OCI-LY7 (cell line): ENCODE data around the gene IQGAP1. TPM values are rescaled to one million over a fixed set of nuclear protein-coding genes. Genes with fewer than 3 reads are reported as not detected.

Experiments
- BruUV-seq: library from RNA; stranded (reverse); fragments of 400-500 nt; replicated peaks from 2 replicates; lab custom pipeline; 2021; lab: Mats Ljungman, UMichigan
- CTCF ChIA-PET: fragments of 300-600 bp; sonication (Branson Sonifier 250); formaldehyde crosslinking; loops from one replicate; lab custom pipeline; 2022; ENCODE audit warnings: antibody characterized with exemption; ENCODE audit not compliant: unreplicated experiment; lab: Charles Lee
- POLR2A ChIA-PET: fragments of 300-600 bp; sonication (Branson Sonifier 250); formaldehyde crosslinking; loops from one replicate; lab custom pipeline; 2022; ENCODE audit warnings: antibody characterized with exemption; lab: Charles Lee
- DNase-seq: peaks from one replicate; pipeline ENCODE4 v3.0.0-alpha.2; 2015; ENCODE audit warnings: low spot score
- H2AFZ ChIP-seq: fragments of 200-600 bp; sonication (generic), shearing (Covaris generic); 2 replicates; pipeline ENCODE4 v1.6.1; 2014; ENCODE audit warnings: mild to moderate bottlenecking, antibody characterized with exemption, low read length, moderate library complexity
- H3K27ac ChIP-seq: fragments of 200-600 bp; sonication (generic); 2 replicates; pipeline ENCODE4 v1.5.1; 2014; ENCODE audit warnings: mixed run types, low read depth, mild to moderate bottlenecking, moderate library complexity, low read length, inconsistent platforms; ENCODE audit not compliant: poor library complexity, severe bottlenecking
- H3K36me3 ChIP-seq: fragments of 200-600 bp; sonication (generic); 2 replicates; pipeline ENCODE4 v1.6.1; 2014; ENCODE audit warnings: mild to moderate bottlenecking, antibody characterized with exemption, low read length, moderate library complexity, mixed read lengths; ENCODE audit not compliant: insufficient read depth
- H3K4me1 ChIP-seq: fragments of 200-600 bp; sonication (generic); 2 replicates; pipeline ENCODE4 v1.5.1; 2014; ENCODE audit warnings: mild to moderate bottlenecking, low read length; ENCODE audit not compliant: insufficient read depth, poor library complexity, severe bottlenecking
- H3K4me2 ChIP-seq: fragments of 200-600 bp; sonication (generic); 2 replicates; pipeline ENCODE4 v1.6.1; 2014; ENCODE audit warnings: mild to moderate bottlenecking, low read length
- H3K4me3 ChIP-seq: fragments of 200-600 bp; sonication (generic); 2 replicates; pipeline ENCODE4 v1.5.1; 2014; ENCODE audit warnings: mild to moderate bottlenecking, low read depth, low read length; ENCODE audit not compliant: poor library complexity, severe bottlenecking
- H3K79me2 ChIP-seq: fragments of 200-600 bp; sonication (generic); 2 replicates; pipeline ENCODE4 v1.6.1; 2016; ENCODE audit warnings: low read depth, mild to moderate bottlenecking, low read length, moderate library complexity, mixed read lengths; ENCODE audit not compliant: insufficient read depth
- H3K9me2 ChIP-seq: fragments of 200-600 bp; sonication (generic); 2 replicates; pipeline ENCODE4 v1.6.1; 2016; ENCODE audit warnings: mild to moderate bottlenecking, low read length, mixed read lengths; ENCODE audit not compliant: insufficient read depth
- H3K9me3 ChIP-seq: fragments of 200-600 bp; sonication (generic); 2 replicates; pipeline ENCODE4 v1.6.1; 2014; ENCODE audit warnings: mild to moderate bottlenecking, mixed run types, low read length, mixed read lengths
- H4K20me1 ChIP-seq: fragments of 200-600 bp; sonication (generic); 2 replicates; pipeline ENCODE4 v1.6.1; 2014; ENCODE audit warnings: mild to moderate bottlenecking, antibody characterized with exemption, low read length, moderate library complexity, mixed read lengths; ENCODE audit not compliant: insufficient read depth
- EZH2phosphoT487 ChIP-seq: fragments of 200-600 bp; sonication (generic); IDR thresholded peaks from 2 replicates; pipeline ENCODE4 v1.6.1; 2018; ENCODE audit warnings: low read depth, borderline replicate concordance, mild to moderate bottlenecking, mixed run types, antibody characterized with exemption, low read length, moderate library complexity, mixed read lengths
- intact Hi-C: fragments of 100-400 bp; cut with micrococcal nuclease; formaldehyde crosslinking; loops from one replicate; pipeline ENCODE4 v1.10.0; 2022; ENCODE audit not compliant: unreplicated experiment
- total RNA-seq, 2 experiments: library from RNA; depleted of rRNA in 1 of 2; stranded (reverse); fragments of >200 nt in 1 of 2; shearing (Covaris generic) in 1 of 2; gene quantifications; 2 replicates each; pipeline ENCODE4 v1.2.3, GENCODE V29; 2014 to 2022
- TF ChIP-seq, protein P1 (sequence below): fragments of 200-600 bp; sonication (generic); conservative IDR thresholded peaks from 2 replicates; pipeline ENCODE4 v1.5.1; 2014; ENCODE audit warnings: mild to moderate bottlenecking, antibody characterized with exemption, low read length, moderate library complexity, mixed read lengths

IQGAP1 gene
- total RNA-seq, 2 experiments from 2014 or later, result 98.7 to 114 TPM

DNA sequence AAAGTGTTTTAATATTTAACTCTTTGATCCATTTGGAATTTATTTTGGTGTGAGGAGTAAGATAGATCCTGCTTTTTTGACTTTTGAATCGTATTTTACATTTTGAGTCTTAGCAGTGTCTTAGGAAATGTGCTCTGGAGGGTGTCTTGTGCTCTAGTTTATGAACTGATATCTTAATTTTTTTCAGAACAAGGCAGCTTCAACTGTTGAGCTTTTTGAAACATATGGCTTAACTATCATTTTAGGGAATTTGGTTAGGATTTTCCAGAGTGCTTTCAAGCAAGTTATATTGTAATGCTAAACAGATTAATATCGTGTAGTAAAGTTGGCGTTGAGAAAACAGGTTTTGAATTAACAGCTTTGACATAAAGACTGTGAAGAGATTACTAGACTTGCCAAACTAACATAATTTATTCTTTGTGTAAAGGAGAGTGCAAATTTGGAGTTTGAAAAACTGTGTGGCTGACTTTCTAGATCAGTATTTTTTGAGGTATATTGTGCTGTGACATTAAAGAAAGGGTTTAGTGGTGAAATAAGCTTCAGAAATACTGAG is 17.1 kb downstream of the IQGAP1 start:
- ChIA-PET POLR2A (interaction anchor here (1.2 to 1.3 kb wide), 2 partner anchors 12 to 17 kb away, joined by 3 read pairs; partner anchors contain the start of gene IQGAP1), CTCF (no interaction called here)
- H4K20me1 ChIP-seq, result peaks cover 17% of the 10 kb centered on the region; the same call in 1 of the 2 replicates
- TF ChIP-seq, protein P1, sequence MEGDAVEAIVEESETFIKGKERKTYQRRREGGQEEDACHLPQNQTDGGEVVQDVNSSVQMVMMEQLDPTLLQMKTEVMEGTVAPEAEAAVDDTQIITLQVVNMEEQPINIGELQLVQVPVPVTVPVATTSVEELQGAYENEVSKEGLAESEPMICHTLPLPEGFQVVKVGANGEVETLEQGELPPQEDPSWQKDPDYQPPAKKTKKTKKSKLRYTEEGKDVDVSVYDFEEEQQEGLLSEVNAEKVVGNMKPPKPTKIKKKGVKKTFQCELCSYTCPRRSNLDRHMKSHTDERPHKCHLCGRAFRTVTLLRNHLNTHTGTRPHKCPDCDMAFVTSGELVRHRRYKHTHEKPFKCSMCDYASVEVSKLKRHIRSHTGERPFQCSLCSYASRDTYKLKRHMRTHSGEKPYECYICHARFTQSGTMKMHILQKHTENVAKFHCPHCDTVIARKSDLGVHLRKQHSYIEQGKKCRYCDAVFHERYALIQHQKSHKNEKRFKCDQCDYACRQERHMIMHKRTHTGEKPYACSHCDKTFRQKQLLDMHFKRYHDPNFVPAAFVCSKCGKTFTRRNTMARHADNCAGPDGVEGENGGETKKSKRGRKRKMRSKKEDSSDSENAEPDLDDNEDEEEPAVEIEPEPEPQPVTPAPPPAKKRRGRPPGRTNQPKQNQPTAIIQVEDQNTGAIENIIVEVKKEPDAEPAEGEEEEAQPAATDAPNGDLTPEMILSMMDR, result no peak
- TF ChIP-seq EZH2phosphoT487, result no peak
- no peak for DNase-seq
- peaks cover 89% of the 10 kb centered on the region for H3K79me2 ChIP-seq
- H3K27ac ChIP-seq, result no peak overlapping the region
- H3K36me3 ChIP-seq, result peaks cover 19% of the 10 kb centered on the region
- H3K4me3 ChIP-seq, result no peak overlapping the region
- intact Hi-C loops, result loop anchor here (10.0 kb wide), 1 partner anchor 620 kb away; the partner anchor contains the start of gene VPS33B
- no peak overlapping the region for H3K4me2 ChIP-seq
- BruUV-seq, result no TSS peak
- peaks cover 28% of the 10 kb centered on the region for H3K4me1 ChIP-seq
- H2AFZ ChIP-seq, result no peak overlapping the region
- no peaks in the 10 kb centered on the region for H3K9me2 ChIP-seq
- H3K9me3 ChIP-seq, result no peaks in the 10 kb centered on the region

DNA sequence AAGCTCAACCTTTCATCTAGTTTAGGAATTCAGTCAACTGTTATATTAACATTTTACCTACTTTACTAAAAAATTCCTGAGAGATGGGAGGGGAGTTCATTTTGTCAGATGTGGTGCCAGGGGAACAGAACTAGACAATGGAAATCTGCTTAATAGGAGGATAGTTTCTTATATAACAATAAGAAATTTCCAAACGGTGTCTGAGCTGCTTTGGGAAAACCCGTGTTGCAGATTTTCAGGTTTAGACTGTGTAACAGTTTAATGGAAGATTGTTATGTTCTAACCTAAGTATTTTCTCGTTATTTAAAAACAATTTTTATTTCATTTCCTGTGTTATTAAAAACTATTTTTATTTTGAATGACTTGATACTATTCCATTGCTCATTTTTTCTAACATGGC is 19.3 kb downstream of the IQGAP1 start:
- Histone ChIP-seq H3K9me2 (no peaks in the 10 kb centered on the region), H3K4me2 (no peak overlapping the region), H3K27ac (no peak overlapping the region), H3K4me3 (no peak overlapping the region), H3K4me1 (peaks cover 9% of the 10 kb centered on the region), H2AFZ (no peak overlapping the region), H3K36me3 (peaks cover 19% of the 10 kb centered on the region), H3K79me2 (peaks cover 79% of the 10 kb centered on the region), H4K20me1 (0 out of 2 replicates have a peak, but pooled peaks cover 14% of the 10 kb centered on the region), H3K9me3 (no peaks in the 10 kb centered on the region)
- no peak for DNase-seq
- no peak for TF ChIP-seq EZH2phosphoT487
- TF ChIP-seq, protein P1, result no peak
- CTCF ChIA-PET, result interaction anchor here (0.6 kb wide), 1 partner anchor 214 kb away, joined by 3 read pairs; no protein-coding TSS in a partner anchor
- intact Hi-C loops, result loop anchor here (10.0 kb wide), 1 partner anchor 617 kb away; the partner anchor contains the start of gene VPS33B
- POLR2A ChIA-PET, result interaction anchor here (0.6 to 1.6 kb wide), 4 partner anchors 15 to 19 kb away, joined by 3 to 10 read pairs (median 3); partner anchors contain the start of gene IQGAP1
- BruUV-seq, result no TSS peak

DNA sequence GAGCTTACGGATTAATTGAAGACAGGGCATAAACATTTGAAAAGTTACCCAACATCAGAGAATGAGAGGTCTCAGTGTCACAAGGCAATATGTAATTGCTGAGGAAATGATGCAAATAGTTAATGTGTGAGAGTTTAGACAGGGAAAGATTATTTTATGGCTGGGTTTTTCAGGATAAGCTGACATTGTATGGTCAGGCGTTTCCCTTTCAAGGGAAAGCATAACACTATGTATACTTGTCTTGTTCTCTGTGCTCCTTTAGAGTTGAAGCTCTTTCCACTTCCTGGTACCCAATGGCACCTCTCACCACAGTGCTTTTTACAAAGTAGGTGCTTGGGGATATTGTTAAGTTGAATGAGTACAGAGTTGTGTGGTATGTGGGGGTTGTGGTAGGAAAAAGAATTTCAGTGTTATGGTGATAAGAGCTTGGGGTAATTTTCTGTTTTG is 19.9 kb downstream of the IQGAP1 start:
- no peak for TF ChIP-seq EZH2phosphoT487
- TF ChIP-seq, protein P1, result no peak
- Histone ChIP-seq H2AFZ (no peak overlapping the region), H4K20me1 (0 out of 2 replicates have a peak, but pooled peaks cover 17% of the 10 kb centered on the region), H3K4me1 (peaks cover 13% of the 10 kb centered on the region), H3K9me2 (no peaks in the 10 kb centered on the region), H3K79me2 (peaks cover 76% of the 10 kb centered on the region), H3K27ac (no peak overlapping the region), H3K4me3 (no peak overlapping the region), H3K9me3 (no peaks in the 10 kb centered on the region), H3K4me2 (no peak overlapping the region), H3K36me3 (peaks cover 19% of the 10 kb centered on the region)
- DNase-seq, result no peak
- ChIA-PET POLR2A (interaction anchor here (0.6 to 1.6 kb wide), 4 partner anchors 14 to 20 kb away, joined by 3 to 10 read pairs (median 3); partner anchors contain the start of gene IQGAP1), CTCF (interaction anchor here (0.6 kb wide), 1 partner anchor 213 kb away, joined by 3 read pairs; no protein-coding TSS in a partner anchor)
- intact Hi-C loops, result loop anchor here (10.0 kb wide), 1 partner anchor 617 kb away; the partner anchor contains the start of gene VPS33B
- BruUV-seq, result no TSS peak
